Skeletal muscle tissue (tissue), 4 donors: ENCODE measurements around the gene RTN4RL2. TPM values are rescaled to one million over a fixed set of nuclear protein-coding genes. Genes with fewer than 3 reads are reported as not detected.

Experiments used
- H3K27ac ChIP-seq: one replicate; pipeline ENCODE4 v1.7.0; 2013; ENCODE audit warnings: mild to moderate bottlenecking, low read depth, low read length, inconsistent platforms
- H3K27me3 ChIP-seq, 3 donors: one replicate each; pipeline ENCODE4 v1.7.0; 2013; ENCODE audit warnings: low read length in 3 of 3; ENCODE audit not compliant: control insufficient read depth in 3 of 3, insufficient read depth in 3 of 3
- H3K36me3 ChIP-seq, 3 donors: one replicate each; pipeline ENCODE4 v1.7.0; 2013; ENCODE audit warnings: low read length in 3 of 3; ENCODE audit not compliant: control insufficient read depth in 3 of 3, insufficient read depth in 3 of 3
- H3K4me1 ChIP-seq, 3 donors: one replicate each; pipeline ENCODE4 v1.7.0; 2013; ENCODE audit warnings: low read length in 3 of 3, mild to moderate bottlenecking in 3 of 3; ENCODE audit not compliant: control insufficient read depth in 3 of 3, insufficient read depth in 3 of 3
- H3K4me3 ChIP-seq, 3 donors: one replicate each; pipeline ENCODE4 v1.7.0; 2013; ENCODE audit warnings: low read length in 3 of 3
- H3K9ac ChIP-seq, 3 donors: one replicate each; pipeline ENCODE4 v1.7.0; 2013; ENCODE audit warnings: low read length in 3 of 3, mild to moderate bottlenecking in 3 of 3, moderate library complexity in 2 of 3, low read depth in 1 of 3
- H3K9me3 ChIP-seq, 3 donors: one replicate each; pipeline ENCODE4 v1.7.0; 2013; ENCODE audit warnings: low read length in 3 of 3; ENCODE audit not compliant: control insufficient read depth in 3 of 3
- total RNA-seq: library from RNA; depleted of rRNA; stranded (reverse); fragments of >200 nt; gene quantifications from one replicate; pipeline ENCODE4 v1.2.3, GENCODE V29; 2014
- donor health status: Osteomylitis.

The RTN4RL2 gene
- total RNA-seq, 1 donor from 2014 or later: not detected

DNA sequence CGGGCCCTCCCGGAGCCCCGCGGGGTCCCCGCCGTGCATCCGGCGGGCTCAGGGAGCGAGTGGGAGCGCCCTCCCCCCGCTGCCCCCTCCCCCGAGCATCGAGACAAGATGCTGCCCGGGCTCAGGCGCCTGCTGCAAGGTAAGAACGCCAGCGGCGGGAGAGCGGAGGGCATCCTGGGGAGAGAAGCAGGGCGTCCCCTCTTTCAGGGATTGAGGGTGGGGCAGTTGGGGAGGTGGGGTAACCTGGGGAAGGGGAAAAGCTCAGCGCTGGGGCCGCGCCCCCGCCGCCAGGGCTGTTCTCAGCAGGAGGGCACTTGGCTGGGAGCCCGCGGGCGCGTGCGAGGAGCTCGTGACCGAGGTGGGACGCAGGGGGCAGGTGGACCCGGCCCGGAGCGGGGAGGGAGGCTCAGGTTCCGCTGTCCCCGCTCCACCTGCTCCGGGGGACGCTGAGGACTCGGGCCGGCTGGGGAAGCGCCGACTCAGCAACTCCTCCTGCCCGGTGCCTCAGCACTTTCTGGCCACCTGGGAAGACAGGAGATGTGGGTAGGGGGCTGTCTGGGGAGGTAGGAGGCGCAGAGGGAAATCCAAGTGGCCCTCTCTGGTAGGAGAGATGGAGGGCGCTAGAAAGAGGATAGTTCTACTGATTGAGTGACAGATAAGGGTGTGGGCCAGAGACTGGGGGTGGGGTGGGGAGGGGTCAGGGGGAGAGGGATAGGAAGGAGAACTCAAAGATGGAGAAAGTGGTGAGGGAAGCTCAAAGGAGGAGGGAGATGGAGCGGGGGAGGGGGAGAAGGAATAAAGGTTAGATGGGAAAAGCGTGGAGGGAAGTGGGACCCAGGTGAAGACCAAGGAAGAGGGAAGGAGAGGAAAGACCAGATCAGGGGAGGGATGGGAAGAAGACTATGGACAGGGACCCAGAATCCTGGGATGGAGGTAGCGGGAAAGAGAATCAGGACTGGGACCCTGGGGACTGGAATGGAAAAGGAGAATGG, 726 bp downstream of the RTN4RL2 start:
- Histone ChIP-seq H3K4me1 (peaks cover 20 to 32% (median 26%) of the 10 kb centered on the region in 3 donors), H3K9me3 (no peaks in the 10 kb centered on the region), H3K4me3 (peak overlapping the region in 2 of 3 donors; percentile 13 to 20), H3K27ac (no peak overlapping the region), H3K36me3 (no peaks in the 10 kb centered on the region), H3K9ac (peak overlapping the region in 1 of 3 donors; percentile 25), H3K27me3 (peaks cover 23 to 40% (median 30%) of the 10 kb centered on the region in 3 donors)

DNA sequence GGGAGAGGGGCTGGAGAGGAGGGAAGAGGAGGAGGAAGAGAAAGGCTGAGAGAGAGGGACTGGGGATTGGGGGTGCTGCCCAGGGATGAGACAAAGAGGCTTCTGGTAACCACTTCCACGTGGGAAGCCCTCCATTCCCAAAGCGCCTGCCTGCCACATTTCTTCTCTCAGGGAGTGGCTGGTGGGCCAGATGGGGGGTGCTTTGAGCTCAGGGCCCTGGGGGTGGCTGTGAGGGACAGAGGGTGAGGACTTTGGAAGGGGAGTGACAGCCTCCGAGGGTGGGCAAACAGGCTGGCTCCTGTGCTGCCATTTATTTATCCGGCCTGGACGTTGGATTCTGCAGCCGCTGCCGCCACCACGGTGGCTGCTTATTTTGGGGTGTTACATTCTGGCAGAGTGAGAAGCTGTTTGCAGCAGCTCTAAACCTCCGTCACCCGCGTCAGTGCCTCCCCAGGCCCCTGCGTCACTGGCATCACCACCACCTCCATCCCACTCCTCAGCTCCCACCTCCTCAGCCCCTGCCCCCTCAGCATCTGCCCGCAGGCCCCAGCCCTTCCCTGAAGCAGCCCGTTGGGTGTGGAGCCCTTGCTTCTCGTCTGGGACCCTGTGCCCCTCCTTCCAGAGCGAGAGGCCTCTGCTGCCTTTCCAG, 1.6 kb downstream of the RTN4RL2 start:
- no peaks in the 10 kb centered on the region for H3K36me3 ChIP-seq
- H3K4me3 ChIP-seq: no peak overlapping the region
- no peaks in the 10 kb centered on the region for H3K9me3 ChIP-seq
- no peak overlapping the region for H3K9ac ChIP-seq
- H3K27me3 ChIP-seq: peaks cover 23 to 38% (median 27%) of the 10 kb centered on the region in 3 donors
- H3K27ac ChIP-seq: no peak overlapping the region
- peaks cover 20 to 32% (median 26%) of the 10 kb centered on the region in 3 donors for H3K4me1 ChIP-seq

DNA sequence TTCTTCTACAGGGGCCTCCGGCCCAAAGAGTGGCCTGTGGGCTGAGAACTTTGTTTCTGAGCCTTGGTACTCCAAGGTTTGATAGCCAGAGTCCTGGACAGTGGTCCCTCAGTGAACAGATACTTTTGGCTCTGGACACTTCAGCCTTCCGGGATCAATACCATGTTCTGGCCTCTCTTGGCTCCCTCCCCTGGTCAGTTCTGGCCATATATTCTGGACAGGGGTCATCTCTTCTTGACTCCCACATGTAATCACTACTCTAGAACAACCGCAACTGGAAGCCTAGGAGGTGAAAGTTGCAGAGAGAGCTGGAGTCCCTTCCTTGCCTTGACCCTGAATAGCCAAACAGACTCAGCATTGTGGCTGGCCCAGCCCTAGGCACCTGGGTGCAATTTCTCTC, 2.3 kb downstream of the RTN4RL2 start:
- Histone ChIP-seq H3K36me3 (no peaks in the 10 kb centered on the region), H3K27ac (no peak overlapping the region), H3K9me3 (no peaks in the 10 kb centered on the region), H3K4me3 (no peak overlapping the region), H3K9ac (no peak overlapping the region), H3K4me1 (peaks cover 17 to 26% (median 24%) of the 10 kb centered on the region in 3 donors), H3K27me3 (peaks cover 23 to 36% (median 27%) of the 10 kb centered on the region in 3 donors)

DNA sequence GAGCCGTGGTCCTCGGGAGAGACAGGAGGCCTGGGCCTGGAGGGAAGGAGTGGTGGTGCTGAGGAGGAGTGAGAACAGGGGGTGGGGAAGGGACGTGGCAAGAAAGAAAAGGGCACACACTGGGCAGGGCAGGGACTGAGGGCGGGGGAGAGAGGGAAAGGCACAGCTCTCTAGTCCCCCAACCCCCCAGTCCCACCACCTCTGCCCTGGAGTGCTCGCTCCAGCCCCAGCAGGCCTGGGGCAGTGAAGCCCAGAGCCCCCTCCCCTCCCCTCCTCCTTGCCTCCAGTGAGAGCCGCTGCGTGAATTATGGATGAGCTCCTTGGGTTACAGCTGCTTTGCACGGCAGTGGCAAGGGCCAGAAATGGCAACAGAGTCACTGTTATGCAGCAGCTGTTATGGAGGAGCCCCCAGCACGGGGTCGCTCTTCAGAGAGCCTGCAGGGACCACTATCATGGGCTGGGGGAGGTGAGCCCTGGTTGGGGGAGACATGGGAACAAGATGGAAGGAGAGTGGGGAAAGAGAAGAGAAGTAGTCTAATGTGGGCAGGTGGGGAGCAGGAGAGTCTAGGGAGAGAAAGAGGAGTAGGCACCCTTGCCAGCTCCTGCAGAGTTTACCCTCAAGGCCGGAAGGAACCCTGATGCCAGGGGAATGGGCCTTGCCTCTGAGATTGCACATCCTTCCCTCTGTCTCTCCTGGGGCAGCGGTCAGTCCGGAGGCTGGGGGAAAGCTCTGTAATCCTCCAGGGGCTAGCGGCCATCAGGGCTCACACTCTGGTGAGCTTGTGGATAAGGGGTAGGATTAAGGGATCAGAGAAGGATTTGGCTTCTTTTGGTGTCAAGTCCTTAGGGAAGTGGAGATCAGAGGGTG, 3.6 kb downstream of the RTN4RL2 start:
- Histone ChIP-seq H3K36me3 (no peaks in the 10 kb centered on the region), H3K9me3 (no peaks in the 10 kb centered on the region), H3K27ac (no peak overlapping the region), H3K27me3 (peaks cover 21 to 29% (median 24%) of the 10 kb centered on the region in 3 donors), H3K4me1 (peaks cover 10 to 18% (median 18%) of the 10 kb centered on the region in 3 donors), H3K4me3 (no peak overlapping the region), H3K9ac (no peak overlapping the region)

DNA sequence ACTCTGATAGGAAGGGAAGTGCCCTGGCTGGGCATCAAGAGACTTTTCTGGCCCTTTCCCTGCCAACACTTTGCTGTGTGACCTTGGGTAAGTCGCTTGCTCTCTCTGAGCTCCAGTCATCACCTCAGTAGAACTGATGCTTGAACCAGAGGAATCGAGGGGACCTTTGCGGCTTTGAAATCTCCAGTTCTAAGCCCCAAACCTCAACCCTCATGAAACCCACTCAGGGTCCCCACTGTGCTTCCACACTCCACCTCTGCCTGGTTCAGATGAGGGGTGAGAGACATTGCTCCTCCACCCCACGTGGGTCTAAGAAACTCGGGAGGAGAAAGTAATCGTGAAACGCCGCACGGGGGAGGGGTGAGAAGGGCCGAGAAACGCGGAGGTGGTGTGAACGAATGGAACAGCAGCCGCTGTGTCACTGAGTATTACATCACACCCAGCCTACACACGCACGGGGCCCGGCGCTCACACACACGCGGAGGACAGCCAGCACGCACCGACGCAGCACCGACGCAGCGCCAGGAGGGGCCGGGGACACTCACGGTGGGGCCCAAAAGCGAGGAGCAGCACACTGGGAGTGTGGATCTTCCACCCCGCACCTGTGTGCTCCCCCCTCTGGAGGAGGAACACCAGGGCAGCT, 4.3 kb downstream of the RTN4RL2 start:
- Histone ChIP-seq H3K27me3 (peaks cover 14 to 22% (median 17%) of the 10 kb centered on the region in 3 donors), H3K27ac (no peak overlapping the region), H3K9me3 (no peaks in the 10 kb centered on the region), H3K36me3 (no peaks in the 10 kb centered on the region), H3K9ac (no peak overlapping the region), H3K4me1 (peaks cover 4 to 11% (median 10%) of the 10 kb centered on the region in 3 donors), H3K4me3 (no peak overlapping the region)

DNA sequence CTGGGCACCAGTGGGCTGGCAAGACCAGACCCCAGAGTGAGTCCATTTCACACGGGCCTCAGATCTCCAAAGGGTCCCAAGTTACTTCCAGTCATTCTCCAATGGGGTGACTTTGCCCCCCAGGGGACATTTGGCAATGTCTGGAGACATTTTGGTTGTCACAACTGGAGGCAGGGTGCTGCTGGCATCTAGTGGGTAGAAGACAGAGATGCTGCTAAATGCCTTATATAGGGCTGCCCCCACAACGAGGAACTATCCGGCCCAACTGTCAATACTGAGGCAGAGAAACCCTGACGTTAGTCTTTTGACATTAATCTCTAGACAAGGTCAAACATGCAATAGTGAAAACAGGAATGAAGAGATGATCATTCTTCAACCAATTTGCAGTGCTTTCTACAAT, 6.4 kb downstream of the RTN4RL2 start:
- Histone ChIP-seq H3K4me1 (peaks cover 0 to 5% (median 4%) of the 10 kb centered on the region in 3 donors), H3K4me3 (no peak overlapping the region), H3K9ac (no peak overlapping the region), H3K9me3 (no peaks in the 10 kb centered on the region), H3K36me3 (no peaks in the 10 kb centered on the region), H3K27ac (no peak overlapping the region), H3K27me3 (peaks cover 4 to 12% (median 10%) of the 10 kb centered on the region in 3 donors)

DNA sequence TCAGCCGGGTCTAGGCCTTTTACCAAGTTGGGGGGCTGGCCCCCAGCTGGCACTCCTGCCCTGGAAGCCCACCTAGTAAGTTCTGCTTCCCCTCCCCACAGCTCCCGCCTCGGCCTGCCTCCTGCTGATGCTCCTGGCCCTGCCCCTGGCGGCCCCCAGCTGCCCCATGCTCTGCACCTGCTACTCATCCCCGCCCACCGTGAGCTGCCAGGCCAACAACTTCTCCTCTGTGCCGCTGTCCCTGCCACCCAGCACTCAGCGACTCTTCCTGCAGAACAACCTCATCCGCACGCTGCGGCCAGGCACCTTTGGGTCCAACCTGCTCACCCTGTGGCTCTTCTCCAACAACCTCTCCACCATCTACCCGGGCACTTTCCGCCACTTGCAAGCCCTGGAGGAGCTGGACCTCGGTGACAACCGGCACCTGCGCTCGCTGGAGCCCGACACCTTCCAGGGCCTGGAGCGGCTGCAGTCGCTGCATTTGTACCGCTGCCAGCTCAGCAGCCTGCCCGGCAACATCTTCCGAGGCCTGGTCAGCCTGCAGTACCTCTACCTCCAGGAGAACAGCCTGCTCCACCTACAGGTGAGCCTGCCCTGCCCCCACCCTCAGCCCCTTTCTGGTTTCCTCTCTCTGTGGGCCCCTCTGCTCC, 7.3 kb downstream of the RTN4RL2 start:
- no peaks in the 10 kb centered on the region for H3K36me3 ChIP-seq
- peaks cover 0 to 5% (median 4%) of the 10 kb centered on the region in 3 donors for H3K4me1 ChIP-seq
- no peaks in the 10 kb centered on the region for H3K9me3 ChIP-seq
- H3K27me3 ChIP-seq: peaks cover 0 to 8% (median 4%) of the 10 kb centered on the region in 3 donors
- H3K9ac ChIP-seq: no peak overlapping the region
- H3K27ac ChIP-seq: no peak overlapping the region
- no peak overlapping the region for H3K4me3 ChIP-seq

DNA sequence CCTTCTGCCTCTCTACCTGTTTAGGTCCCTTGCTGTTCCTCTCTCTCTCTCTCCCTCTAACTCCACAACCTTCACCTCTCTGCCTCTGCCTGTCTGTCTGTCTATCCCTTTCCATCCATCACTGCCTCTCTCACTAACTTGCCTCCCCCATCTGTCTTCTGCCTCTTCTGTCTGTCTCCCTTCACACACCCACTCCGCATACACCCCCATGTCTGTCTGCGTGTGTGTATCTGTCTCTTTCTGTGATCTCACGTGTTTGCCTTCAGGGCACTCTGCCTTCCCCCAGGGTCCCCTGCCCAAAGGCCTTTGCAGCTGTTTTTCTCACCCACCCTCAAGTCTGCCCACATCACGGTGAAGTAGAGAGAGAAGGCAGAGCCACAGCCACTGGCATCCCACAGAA, 7.9 kb downstream of the RTN4RL2 start:
- Histone ChIP-seq H3K4me3 (no peak overlapping the region), H3K4me1 (peaks cover 0 to 5% (median 4%) of the 10 kb centered on the region in 3 donors), H3K27me3 (peaks cover 0 to 10% (median 2%) of the 10 kb centered on the region in 3 donors), H3K9me3 (no peaks in the 10 kb centered on the region), H3K36me3 (no peaks in the 10 kb centered on the region), H3K27ac (no peak overlapping the region), H3K9ac (no peak overlapping the region)

DNA sequence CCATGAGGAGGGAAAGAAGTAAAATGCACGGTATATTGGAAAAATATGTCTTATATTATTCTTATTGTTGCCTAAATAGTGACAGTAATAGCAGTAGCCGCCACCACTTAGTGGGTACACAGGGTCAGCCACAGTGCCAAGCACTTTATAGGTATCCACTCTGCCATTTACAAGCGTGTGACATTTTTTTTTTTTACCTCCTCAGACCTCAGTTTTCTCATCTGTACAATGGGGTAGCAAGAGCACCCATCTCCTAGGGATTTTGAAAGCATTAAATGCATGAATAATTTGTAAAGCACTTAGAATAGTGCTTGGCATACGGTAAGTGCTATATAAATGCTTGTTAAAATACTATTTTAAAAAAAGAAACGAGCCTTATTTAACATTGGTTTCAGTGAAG, 8.9 kb downstream of the RTN4RL2 start:
- H3K27me3 ChIP-seq: peaks cover 0 to 14% (median 0%) of the 10 kb centered on the region in 3 donors
- H3K27ac ChIP-seq: no peak overlapping the region
- H3K36me3 ChIP-seq: no peaks in the 10 kb centered on the region
- no peaks in the 10 kb centered on the region for H3K9me3 ChIP-seq
- H3K9ac ChIP-seq: no peak overlapping the region
- H3K4me3 ChIP-seq: no peak overlapping the region
- H3K4me1 ChIP-seq: peaks cover 0 to 7% (median under 1%) of the 10 kb centered on the region in 3 donors
